Upper lobe of left lung (tissue), 4 donors: ENCODE results near the gene ATF6B.

Experiments used
- EP300 ChIP-seq, 4 donors: sonication (generic); formaldehyde crosslinking; IDR thresholded peaks; one replicate each; pipeline ENCODE4 v1.5.1; 2017; ENCODE audit warnings: antibody characterized with exemption in 4 of 4, control low read depth in 2 of 4
- POLR2AphosphoS5 ChIP-seq, 2 donors: sonication (generic); formaldehyde crosslinking; IDR thresholded peaks; one replicate each; pipeline ENCODE4 v1.5.1; 2017; ENCODE audit warnings: antibody characterized with exemption in 2 of 2
- TF ChIP-seq, protein P1 (sequence below), 6 experiments: fragments of 450-650 bp in 4 of 6; fragments of 200-600 bp in 2 of 6; sonication (generic) in 2 of 6; IDR thresholded peaks; one replicate each; pipeline ENCODE4 v1.5.1; 2016 to 2019; ENCODE audit warnings: antibody characterized with exemption in 6 of 6

DNA sequence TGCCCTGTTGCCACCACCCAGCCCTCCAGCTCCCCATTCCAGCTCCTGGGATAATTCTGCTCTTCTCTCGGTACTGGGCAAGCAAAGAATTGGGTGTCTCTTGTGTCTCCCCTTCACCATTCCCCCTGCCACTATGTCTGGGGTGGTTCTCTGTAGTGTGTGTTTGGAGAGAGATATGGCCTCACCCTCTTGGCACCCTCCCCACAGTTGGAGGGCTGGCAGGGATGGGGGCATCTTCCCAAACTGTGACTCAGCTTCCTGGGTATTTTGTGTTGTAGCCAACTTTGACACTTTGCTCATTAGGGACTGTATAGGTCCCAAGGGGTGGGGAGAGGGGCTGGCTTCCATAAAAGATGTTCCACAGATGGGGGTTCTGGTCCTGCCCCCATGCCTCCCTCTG lies 20.6 kb downstream of the ATF6B start:
- TF ChIP-seq, protein P1, sequence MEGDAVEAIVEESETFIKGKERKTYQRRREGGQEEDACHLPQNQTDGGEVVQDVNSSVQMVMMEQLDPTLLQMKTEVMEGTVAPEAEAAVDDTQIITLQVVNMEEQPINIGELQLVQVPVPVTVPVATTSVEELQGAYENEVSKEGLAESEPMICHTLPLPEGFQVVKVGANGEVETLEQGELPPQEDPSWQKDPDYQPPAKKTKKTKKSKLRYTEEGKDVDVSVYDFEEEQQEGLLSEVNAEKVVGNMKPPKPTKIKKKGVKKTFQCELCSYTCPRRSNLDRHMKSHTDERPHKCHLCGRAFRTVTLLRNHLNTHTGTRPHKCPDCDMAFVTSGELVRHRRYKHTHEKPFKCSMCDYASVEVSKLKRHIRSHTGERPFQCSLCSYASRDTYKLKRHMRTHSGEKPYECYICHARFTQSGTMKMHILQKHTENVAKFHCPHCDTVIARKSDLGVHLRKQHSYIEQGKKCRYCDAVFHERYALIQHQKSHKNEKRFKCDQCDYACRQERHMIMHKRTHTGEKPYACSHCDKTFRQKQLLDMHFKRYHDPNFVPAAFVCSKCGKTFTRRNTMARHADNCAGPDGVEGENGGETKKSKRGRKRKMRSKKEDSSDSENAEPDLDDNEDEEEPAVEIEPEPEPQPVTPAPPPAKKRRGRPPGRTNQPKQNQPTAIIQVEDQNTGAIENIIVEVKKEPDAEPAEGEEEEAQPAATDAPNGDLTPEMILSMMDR (IDR thresholded peaks at IDR 0.05) = no peak
- TF ChIP-seq EP300 (IDR thresholded peaks at IDR 0.05) = peak in 1 of 4 donors; percentile 52
- peak; percentile 42 to 73 for TF ChIP-seq POLR2AphosphoS5 (IDR thresholded peaks at IDR 0.05)
